WTC11 (cell line): ENCODE measurements around the gene HOXA13. TPM values are rescaled to one million over a fixed set of nuclear protein-coding genes. Genes with fewer than 3 reads are reported as not detected.
A peak's percentile ranks its signal among the peaks of the same experiment; 100 is the strongest.

ENCODE experiments used
- ATAC-seq: fragments of 200-7000 bp; cut with Tn5 transposase; 2 replicates; pipeline ENCODE4 v1.10.0; 2021; ENCODE audit warnings: mild to moderate bottlenecking, moderate library complexity
- CTCF ChIA-PET: fragments of 300-600 bp; sonication (Branson Sonifier 250); formaldehyde crosslinking; loops from one replicate; lab custom pipeline; 2021; ENCODE audit warnings: antibody characterized with exemption; lab: Charles Lee
- POLR2A ChIA-PET: fragments of 350-600 bp; sonication (Branson Sonifier 250); formaldehyde crosslinking; loops from one replicate; lab custom pipeline; 2021; ENCODE audit warnings: antibody characterized with exemption; lab: Charles Lee
- DNase-seq: peaks from one replicate; pipeline ENCODE4 v3.0.0; 2021; ENCODE audit warnings: low spot score
- H3K27ac Mint-ChIP-seq: 2 replicates; pipeline ENCODE4 v1.8.0; 2021; ENCODE audit warnings: mixed read lengths
- H3K27me3 Mint-ChIP-seq: 2 replicates; pipeline ENCODE4 v1.8.0; 2021; ENCODE audit warnings: low read depth, mild to moderate bottlenecking, moderate library complexity, mixed read lengths
- H3K36me3 Mint-ChIP-seq: 2 replicates; pipeline ENCODE4 v1.8.0; 2021; ENCODE audit warnings: mixed read lengths
- H3K4me1 Mint-ChIP-seq: 2 replicates; pipeline ENCODE4 v1.8.0; 2022; ENCODE audit warnings: mixed read lengths
- H3K4me3 Mint-ChIP-seq: 2 replicates; pipeline ENCODE4 v1.8.0; 2021; ENCODE audit warnings: mild to moderate bottlenecking, moderate library complexity, mixed read lengths
- H3K9me3 Mint-ChIP-seq: 2 replicates; pipeline ENCODE4 v1.8.0; 2021; ENCODE audit warnings: mixed read lengths
- CREM ChIP-seq: sonication (generic); formaldehyde crosslinking; IDR thresholded peaks from 2 replicates; pipeline ENCODE4 v1.8.1; 2022; ENCODE audit warnings: mild to moderate bottlenecking, missing genetic modification reagents, moderate library complexity
- CTCF ChIP-seq: fragments of 200-600 bp; IDR thresholded peaks from 2 replicates; pipeline ENCODE4 v1.8.0; 2022; ENCODE audit warnings: antibody characterized with exemption
- ETV6 ChIP-seq: sonication (generic); formaldehyde crosslinking; IDR thresholded peaks from 2 replicates; pipeline ENCODE4 v1.8.1; 2022; ENCODE audit warnings: mild to moderate bottlenecking, missing genetic modification reagents
- FOXJ3 ChIP-seq: sonication (generic); formaldehyde crosslinking; IDR thresholded peaks from 2 replicates; pipeline ENCODE4 v1.9.0; 2021; ENCODE audit warnings: missing genetic modification reagents, mild to moderate bottlenecking, borderline replicate concordance
- IRF2 ChIP-seq: sonication (generic); formaldehyde crosslinking; IDR thresholded peaks from 2 replicates; pipeline ENCODE4 v1.8.0; 2022; ENCODE audit warnings: low read depth, missing genetic modification reagents, borderline replicate concordance
- KAT7 ChIP-seq: sonication (generic); formaldehyde crosslinking; IDR thresholded peaks from 2 replicates; pipeline ENCODE4 v1.8.1; 2023; ENCODE audit warnings: missing genetic modification reagents, mild to moderate bottlenecking, borderline replicate concordance
- MYBL2 ChIP-seq: sonication (generic); formaldehyde crosslinking; IDR thresholded peaks from 2 replicates; pipeline ENCODE4 v1.8.1; 2023; ENCODE audit warnings: mild to moderate bottlenecking, moderate library complexity, missing genetic modification reagents
- OVOL2 ChIP-seq: fragments of 250-450 bp; sonication (Bioruptor Pico); IDR thresholded peaks from 2 replicates; pipeline ENCODE4 v1.9.0; 2021; ENCODE audit warnings: mild to moderate bottlenecking, borderline replicate concordance
- PREB ChIP-seq: sonication (generic); formaldehyde crosslinking; IDR thresholded peaks from 2 replicates; pipeline ENCODE4 v1.8.1; 2022; ENCODE audit warnings: mild to moderate bottlenecking, missing genetic modification reagents, moderate library complexity, borderline replicate concordance
- RORB ChIP-seq: fragments of 250-450 bp; sonication (Bioruptor Pico); IDR thresholded peaks from 2 replicates; pipeline ENCODE4 v1.9.0; 2021; ENCODE audit warnings: mild to moderate bottlenecking
- STAT6 ChIP-seq: sonication (generic); formaldehyde crosslinking; conservative IDR thresholded peaks from 2 replicates; pipeline ENCODE4 v1.8.1; 2023; ENCODE audit warnings: mild to moderate bottlenecking, low read depth, missing genetic modification reagents, moderate library complexity
- ZNF121 ChIP-seq: sonication (generic); formaldehyde crosslinking; IDR thresholded peaks from 2 replicates; pipeline ENCODE4 v1.8.0; 2023; ENCODE audit warnings: missing genetic modification reagents
- ZNF219 ChIP-seq: sonication (generic); formaldehyde crosslinking; IDR thresholded peaks from 2 replicates; pipeline ENCODE4 v1.8.0; 2023; ENCODE audit warnings: missing genetic modification reagents, mild to moderate bottlenecking, borderline replicate concordance
- ZNF423 ChIP-seq: fragments of 250-450 bp; sonication (Bioruptor Pico); IDR thresholded peaks from 2 replicates; pipeline ENCODE4 v2.1.2; 2022; ENCODE audit warnings: mild to moderate bottlenecking, moderate library complexity
- ZNF425 ChIP-seq: fragments of 250-450 bp; sonication (Bioruptor Pico); conservative IDR thresholded peaks from 2 replicates; pipeline ENCODE4 v1.9.0; 2021; ENCODE audit warnings: mild to moderate bottlenecking
- ZNF512 ChIP-seq: sonication (generic); formaldehyde crosslinking; IDR thresholded peaks from 2 replicates; pipeline ENCODE4 v1.8.1; 2022; ENCODE audit warnings: missing genetic modification reagents, borderline replicate concordance
- ZSCAN18 ChIP-seq: fragments of 250-450 bp; sonication (Bioruptor Pico); IDR thresholded peaks from 2 replicates; pipeline ENCODE4 v2.1.2; 2022; ENCODE audit warnings: mild to moderate bottlenecking, moderate library complexity
- total RNA-seq: library from RNA; stranded (reverse); gene quantifications from 3 replicates; pipeline ENCODE4 v1.2.3, GENCODE V29; 2021

HOXA13 gene
- total RNA-seq, 1 experiment from 2014 or later, result not detected

GRCh38 chr7:27244488-27245123 is 44.7 kb upstream of the HOXA13 start:
- ChIA-PET CTCF (interaction anchor here (1.7 kb wide), 1 partner anchor 49 kb away, joined by 9 read pairs; no protein-coding TSS in a partner anchor), POLR2A (no interaction called here)
- H3K36me3 Mint-ChIP-seq, result no peaks in the 10 kb centered on the region
- H3K27me3 Mint-ChIP-seq, result peaks cover 100% of the 10 kb centered on the region
- ATAC-seq (no peak), DNase-seq (no peak)
- no peak for TF ChIP-seq ZSCAN18 (CRISPR knock-in tag)
- TF ChIP-seq KAT7 (CRISPR knock-in tag), result no peak
- no peak for TF ChIP-seq ZNF423 (CRISPR knock-in tag)
- no peak for TF ChIP-seq MYBL2 (CRISPR knock-in tag)
- no peak for TF ChIP-seq RORB (CRISPR knock-in tag)
- H3K27ac Mint-ChIP-seq, result no peak overlapping the region
- H3K4me3 Mint-ChIP-seq, result peak overlapping the region; percentile 43
- peaks cover 53% of the 10 kb centered on the region for H3K4me1 Mint-ChIP-seq
- H3K9me3 Mint-ChIP-seq, result no peaks in the 10 kb centered on the region

GRCh38 chr7:27243340-27244163 is 43.7 kb upstream of the HOXA13 start:
- DNase-seq, result no peak
- H3K4me3 Mint-ChIP-seq, result peak overlapping the region; percentile 71
- ATAC-seq, result no peak

GRCh38 chr7:27242555-27243339 is 42.9 kb upstream of the HOXA13 start, which contains the start of gene EVX1:
TSS of gene EVX1 (plus strand) at chr7:27242802. CDS start at chr7:27243031, 229 bp downstream.
- Mint-ChIP-seq H3K36me3 (no peaks in the 10 kb centered on the region), H3K9me3 (no peaks in the 10 kb centered on the region), H3K4me1 (peaks cover 57% of the 10 kb centered on the region), H3K27me3 (peaks cover 100% of the 10 kb centered on the region), H3K27ac (no peak within 1 kb of the TSS), H3K4me3 (peak within 1 kb of the TSS; percentile 71)
- DNase-seq, result no peak
- CTCF ChIA-PET, result interaction anchor here (0.5 to 3.2 kb wide), 8 partner anchors 7 to 646 kb away, joined by 3 to 19 read pairs (median 4); no protein-coding TSS in a partner anchor
- POLR2A ChIA-PET, result no interaction called here
- no peak for ATAC-seq
- TF ChIP-seq IRF2 (CRISPR knock-in tag) (no peak), PREB (no peak), ZNF219 (no peak), STAT6 (no peak), ZNF121 (CRISPR knock-in tag) (no peak), CTCF (no peak), ZNF512 (CRISPR knock-in tag) (no peak), FOXJ3 (CRISPR knock-in tag) (no peak), OVOL2 (CRISPR knock-in tag) (no peak), ZNF425 (CRISPR knock-in tag) (no peak)

More at GRCh38 chr7:27243340-27244163, 43.7 kb upstream of the HOXA13 start:
- Mint-ChIP-seq H3K4me1 (peaks cover 57% of the 10 kb centered on the region), H3K9me3 (no peaks in the 10 kb centered on the region), H3K27ac (no peak overlapping the region), H3K27me3 (peaks cover 100% of the 10 kb centered on the region), H3K36me3 (no peaks in the 10 kb centered on the region)
- TF ChIP-seq ETV6 (CRISPR knock-in tag) (peak; percentile 72), CREM (no peak)
- POLR2A ChIA-PET, result no interaction called here
- CTCF ChIA-PET, result interaction anchor here (0.8 to 3.2 kb wide), 5 partner anchors 8 to 64 kb away, joined by 3 to 19 read pairs (median 4); no protein-coding TSS in a partner anchor
